ENCODE results near the gene PID1. TPM values are rescaled to one million over a fixed set of nuclear protein-coding genes. Genes with fewer than 3 reads are reported as not detected.

Gene PID1
- polyA plus RNA-seq, 3 donors, result 61.8 to 117 (median 62.3) TPM

DNA sequence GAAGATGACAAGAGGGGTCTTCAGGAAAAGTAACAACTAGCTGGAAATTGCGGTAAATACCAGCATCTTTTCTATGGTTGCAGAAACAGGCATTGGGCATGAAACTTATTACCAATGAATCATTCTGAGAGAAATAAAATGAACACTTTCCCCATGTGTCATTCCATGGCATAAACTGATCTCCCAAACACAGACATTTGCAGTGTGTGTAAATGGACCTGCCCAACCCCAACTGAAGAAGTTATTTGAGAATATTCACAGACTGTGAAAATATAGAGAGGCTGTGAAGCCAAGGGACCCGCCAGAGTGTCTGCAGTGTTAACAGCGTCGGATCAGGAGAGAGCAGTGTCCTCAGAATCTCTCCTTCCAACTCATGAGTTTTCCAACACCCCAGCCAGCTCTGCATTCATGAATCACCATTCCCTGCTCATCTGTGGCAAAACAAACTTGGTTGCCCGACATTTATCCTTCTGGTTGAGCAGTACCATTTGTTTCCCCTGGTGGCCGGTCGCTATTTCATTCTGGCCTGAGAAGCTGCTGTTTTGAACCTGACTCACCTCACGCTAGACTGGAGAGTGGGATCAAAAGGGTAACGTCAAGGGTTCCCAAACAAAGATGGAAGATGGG is 238.4 kb downstream of the PID1 start:
- peaks cover 5% of the 10 kb centered on the region for H4K20me1 ChIP-seq (ENCODE audit: insufficient read depth, low read length)
- H3K27me3 Mint-ChIP-seq (ENCODE audit: low read depth in 3 of 3), result peaks cover 0 to 1% (median 0%) of the 10 kb centered on the region in 3 donors
- peaks cover 31 to 65% of the 10 kb centered on the region in 2 donors for H3K9me3 ChIP-seq (replicated peaks in 1 of 2; ENCODE audit: control insufficient read depth in 1 of 2, insufficient read depth in 1 of 2, low read length in 2 of 2)
- no peak overlapping the region for H3K9ac ChIP-seq (ENCODE audit: insufficient read depth, low read length, poor library complexity, severe bottlenecking)
- peak overlapping the region in 1 of 7 donors; percentile 63 for H3K27ac Mint-ChIP-seq
- no peak overlapping the region for H3K4me2 ChIP-seq (replicated peaks; ENCODE audit: extremely low read depth, low read length, poor library complexity, severe bottlenecking)
- intact Hi-C loops (cut with micrococcal nuclease), result no loop called here
- H3K4me3 Mint-ChIP-seq, result no peak overlapping the region
- H3K36me3 ChIP-seq (replicated peaks in 1 of 2; ENCODE audit: control insufficient read depth in 1 of 2, insufficient read depth in 2 of 2, low read length in 2 of 2), result no peaks in the 10 kb centered on the region
- DNase-seq, result no peak
- H3K36me3 Mint-ChIP-seq, result no peaks in the 10 kb centered on the region
- no peaks in the 10 kb centered on the region for H3K4me1 ChIP-seq (ENCODE audit: control insufficient read depth in 1 of 2, insufficient read depth in 2 of 2, low read length in 2 of 2)
- TF ChIP-seq, protein P1, sequence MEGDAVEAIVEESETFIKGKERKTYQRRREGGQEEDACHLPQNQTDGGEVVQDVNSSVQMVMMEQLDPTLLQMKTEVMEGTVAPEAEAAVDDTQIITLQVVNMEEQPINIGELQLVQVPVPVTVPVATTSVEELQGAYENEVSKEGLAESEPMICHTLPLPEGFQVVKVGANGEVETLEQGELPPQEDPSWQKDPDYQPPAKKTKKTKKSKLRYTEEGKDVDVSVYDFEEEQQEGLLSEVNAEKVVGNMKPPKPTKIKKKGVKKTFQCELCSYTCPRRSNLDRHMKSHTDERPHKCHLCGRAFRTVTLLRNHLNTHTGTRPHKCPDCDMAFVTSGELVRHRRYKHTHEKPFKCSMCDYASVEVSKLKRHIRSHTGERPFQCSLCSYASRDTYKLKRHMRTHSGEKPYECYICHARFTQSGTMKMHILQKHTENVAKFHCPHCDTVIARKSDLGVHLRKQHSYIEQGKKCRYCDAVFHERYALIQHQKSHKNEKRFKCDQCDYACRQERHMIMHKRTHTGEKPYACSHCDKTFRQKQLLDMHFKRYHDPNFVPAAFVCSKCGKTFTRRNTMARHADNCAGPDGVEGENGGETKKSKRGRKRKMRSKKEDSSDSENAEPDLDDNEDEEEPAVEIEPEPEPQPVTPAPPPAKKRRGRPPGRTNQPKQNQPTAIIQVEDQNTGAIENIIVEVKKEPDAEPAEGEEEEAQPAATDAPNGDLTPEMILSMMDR (IDR thresholded peaks at IDR 0.05), result no peak
- H3K79me2 ChIP-seq (ENCODE audit: insufficient read depth, low read length), result no peaks in the 10 kb centered on the region
- 94% methylated on average over 6 of the region's 9 CpGs for WGBS (ENCODE audit: insufficient coverage)
- no peaks in the 10 kb centered on the region for H3K4me1 Mint-ChIP-seq
- H3K9me3 Mint-ChIP-seq, result peaks cover 2 to 39% (median 26%) of the 10 kb centered on the region in 7 donors
- H2AFZ ChIP-seq (ENCODE audit: insufficient read depth, low read depth, low read length, poor library complexity, severe bottlenecking), result no peak overlapping the region
- H3K27ac ChIP-seq (ENCODE audit: low read depth in 1 of 2, low read length in 2 of 2), result no peak overlapping the region
- no peak overlapping the region for H3K4me3 ChIP-seq (replicated peaks in 1 of 3; ENCODE audit: low read depth in 2 of 3, low read length in 3 of 3)
- no peaks in the 10 kb centered on the region for H3K27me3 ChIP-seq (ENCODE audit: control insufficient read depth in 2 of 2, insufficient read depth in 2 of 2, low read length in 2 of 2)

DNA sequence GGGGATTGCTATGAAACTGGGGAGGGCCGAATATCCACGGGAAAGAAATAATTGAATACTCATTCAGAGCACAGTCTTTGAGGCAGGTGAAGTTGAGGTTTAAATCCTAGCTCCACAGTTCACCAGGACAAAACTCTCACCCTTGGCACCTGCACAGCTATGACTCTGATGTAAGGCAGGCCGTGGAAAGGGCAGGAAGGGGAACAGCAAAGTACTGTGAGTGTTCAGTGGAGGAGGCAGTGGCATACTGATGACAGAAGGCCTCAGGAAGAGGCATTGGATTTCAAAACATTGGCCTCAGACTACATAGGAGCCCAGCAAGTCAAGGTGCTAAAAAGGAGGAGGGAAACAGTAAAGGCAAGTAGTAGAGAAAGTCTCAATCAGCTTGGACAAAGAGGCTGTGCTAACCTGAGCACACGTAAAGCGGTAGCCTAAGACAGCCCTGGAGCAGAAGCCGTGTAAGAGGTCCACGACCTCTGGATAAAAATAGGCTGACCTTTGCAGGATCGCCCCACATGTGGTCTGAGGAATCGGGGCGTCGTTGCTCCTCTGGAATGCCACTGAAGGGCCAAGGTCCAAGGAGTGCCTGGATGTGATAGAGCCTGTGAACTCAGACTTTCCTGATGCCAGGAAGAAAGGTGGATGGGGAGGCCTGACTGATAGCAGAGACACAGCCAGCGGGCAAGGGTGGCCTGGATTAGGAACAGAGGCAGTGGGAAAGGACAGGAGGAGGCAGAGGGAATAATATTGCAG is 243.6 kb downstream of the PID1 start:
- H2AFZ ChIP-seq (ENCODE audit: insufficient read depth, low read depth, low read length, poor library complexity, severe bottlenecking), result no peak overlapping the region
- H3K4me2 ChIP-seq (replicated peaks; ENCODE audit: extremely low read depth, low read length, poor library complexity, severe bottlenecking), result no peak overlapping the region
- Mint-ChIP-seq H3K9me3 (peaks cover 10 to 46% (median 33%) of the 10 kb centered on the region in 7 donors), H3K4me3 (no peak overlapping the region), H3K4me1 (no peaks in the 10 kb centered on the region), H3K27me3 (ENCODE audit: low read depth in 3 of 3) (peaks cover 0 to 1% (median 0%) of the 10 kb centered on the region in 3 donors), H3K36me3 (peaks cover 5 to 12% of the 10 kb centered on the region in 2 donors), H3K27ac (no peak overlapping the region)
- H3K27me3 ChIP-seq (ENCODE audit: control insufficient read depth in 2 of 2, insufficient read depth in 2 of 2, low read length in 2 of 2), result no peaks in the 10 kb centered on the region
- no peak for DNase-seq
- intact Hi-C loops (cut with micrococcal nuclease), result no loop called here
- no peaks in the 10 kb centered on the region for H3K4me1 ChIP-seq (ENCODE audit: control insufficient read depth in 1 of 2, insufficient read depth in 2 of 2, low read length in 2 of 2)
- peaks cover 40 to 79% of the 10 kb centered on the region in 2 donors for H3K9me3 ChIP-seq (replicated peaks in 1 of 2; ENCODE audit: control insufficient read depth in 1 of 2, insufficient read depth in 1 of 2, low read length in 2 of 2)
- no peak overlapping the region for H3K9ac ChIP-seq (ENCODE audit: insufficient read depth, low read length, poor library complexity, severe bottlenecking)
- no peak overlapping the region for H3K27ac ChIP-seq (ENCODE audit: low read depth in 1 of 2, low read length in 2 of 2)
- no peaks in the 10 kb centered on the region for H3K79me2 ChIP-seq (ENCODE audit: insufficient read depth, low read length)
- no peak overlapping the region for H3K4me3 ChIP-seq (replicated peaks in 1 of 3; ENCODE audit: low read depth in 2 of 3, low read length in 3 of 3)
- peaks cover 5% of the 10 kb centered on the region for H4K20me1 ChIP-seq (ENCODE audit: insufficient read depth, low read length)
- peaks cover 0 to 12% of the 10 kb centered on the region in 2 donors for H3K36me3 ChIP-seq (replicated peaks in 1 of 2; ENCODE audit: control insufficient read depth in 1 of 2, insufficient read depth in 2 of 2, low read length in 2 of 2)
- WGBS (ENCODE audit: insufficient coverage), result 86% methylated on average over 9 of the region's 12 CpGs
- TF ChIP-seq, protein P1 (IDR thresholded peaks at IDR 0.05), result no peak
